Neural progenitor cell (in vitro differentiated cells): Measurements from ENCODE around the gene NPRL2. TPM values are rescaled to one million over a fixed set of nuclear protein-coding genes. Genes with fewer than 3 reads are reported as not detected.

Experiments used
- DNase-seq: peaks from one replicate; pipeline ENCODE4 v3.0.0-alpha.2; 2016; ENCODE audit warnings: low spot score
- H2AFZ ChIP-seq: fragments of 200-600 bp; sonication (generic); replicated peaks from 2 replicates; pipeline ENCODE4 v1.6.1; 2016; ENCODE audit warnings: antibody characterized with exemption
- H3F3A ChIP-seq: fragments of 200-600 bp; sonication (generic); 2 replicates; pipeline ENCODE4 v1.6.1; 2016; ENCODE audit warnings: antibody characterized with exemption, low read depth
- H3K27ac ChIP-seq: fragments of 200-600 bp; sonication (generic); 2 replicates; pipeline ENCODE4 v1.5.1; 2016; ENCODE audit warnings: mild to moderate bottlenecking
- H3K27me3 ChIP-seq: fragments of 200-600 bp; sonication (generic); 2 replicates; pipeline ENCODE4 v1.6.1; 2016; ENCODE audit warnings: mild to moderate bottlenecking, moderate library complexity
- H3K36me3 ChIP-seq: fragments of 200-600 bp; sonication (generic); 2 replicates; pipeline ENCODE4 v1.5.1; 2016
- H3K4me1 ChIP-seq: fragments of 200-600 bp; sonication (generic); 2 replicates; pipeline ENCODE4 v1.6.1; 2016; ENCODE audit warnings: mixed run types
- H3K4me2 ChIP-seq: fragments of 200-600 bp; sonication (generic); 2 replicates; pipeline ENCODE4 v1.6.1; 2016
- H3K4me3 ChIP-seq: fragments of 200-600 bp; sonication (generic); 2 replicates; pipeline ENCODE4 v1.5.1; 2016
- H3K79me2 ChIP-seq: fragments of 200-600 bp; sonication (generic); 2 replicates; pipeline ENCODE4 v1.6.1; 2016; ENCODE audit warnings: low read depth
- H3K9ac ChIP-seq: fragments of 200-600 bp; sonication (generic); 2 replicates; pipeline ENCODE4 v1.6.1; 2016
- H3K9me3 ChIP-seq: fragments of 200-600 bp; sonication (generic); 2 replicates; pipeline ENCODE4 v1.5.1; 2016; ENCODE audit warnings: low read depth
- H4K20me1 ChIP-seq: fragments of 200-600 bp; sonication (generic); 2 replicates; pipeline ENCODE4 v1.6.1; 2016; ENCODE audit warnings: low read depth
- H3K27ac Mint-ChIP-seq: 3 replicates; pipeline ENCODE4 v1.8.0; 2021; ENCODE audit warnings: mixed read lengths
- H3K27me3 Mint-ChIP-seq: 2 replicates; pipeline ENCODE4 v1.8.0; 2022; ENCODE audit warnings: low read depth, mild to moderate bottlenecking, inconsistent platforms, moderate library complexity, mixed read lengths; ENCODE audit not compliant: insufficient read depth
- H3K36me3 Mint-ChIP-seq: 3 replicates; pipeline ENCODE4 v1.8.0; 2021; ENCODE audit warnings: mixed read lengths
- H3K4me1 Mint-ChIP-seq: 3 replicates; pipeline ENCODE4 v1.8.0; 2021; ENCODE audit warnings: mixed read lengths
- H3K4me3 Mint-ChIP-seq: 3 replicates; pipeline ENCODE4 v1.8.0; 2021; ENCODE audit warnings: mild to moderate bottlenecking, moderate library complexity, mixed read lengths
- H3K9me3 Mint-ChIP-seq: 3 replicates; pipeline ENCODE4 v1.8.0; 2020; ENCODE audit warnings: mixed read lengths
- CTCF ChIP-seq: fragments of 200-600 bp; sonication (generic); IDR thresholded peaks from 2 replicates; pipeline ENCODE4 v1.5.1; 2017; ENCODE audit warnings: antibody characterized with exemption, mild to moderate bottlenecking
- EZH2 ChIP-seq: fragments of 200-600 bp; sonication (generic); IDR thresholded peaks from 2 replicates; pipeline ENCODE4 v1.6.1; 2017; ENCODE audit warnings: antibody characterized with exemption, mild to moderate bottlenecking, moderate library complexity
- EZH2phosphoT487 ChIP-seq: fragments of 200-600 bp; sonication (generic); IDR thresholded peaks from 2 replicates; pipeline ENCODE4 v1.6.1; 2017; ENCODE audit warnings: antibody characterized with exemption
- total RNA-seq: library from RNA; depleted of rRNA; stranded (reverse); fragments of >200 nt; gene quantifications from 2 replicates; pipeline ENCODE4 v1.2.3, GENCODE V29; 2015; ENCODE audit warnings: low replicate concordance

NPRL2 gene
- total RNA-seq, 1 donor from 2014 or later: 15.5 TPM

GRCh38 chr3:50340147-50340447 lies 10.5 kb downstream of the NPRL2 start:
- peaks cover 36% of the 10 kb centered on the region for H3K27me3 Mint-ChIP-seq
- Histone ChIP-seq H3K9ac (no peak overlapping the region), H3K4me3 (peak overlapping the region; percentile 40), H4K20me1 (peaks cover 16% of the 10 kb centered on the region), H3K9me3 (no peaks in the 10 kb centered on the region), H3K4me2 (peak overlapping the region; percentile 75), H3K79me2 (peaks cover 19% of the 10 kb centered on the region), H2AFZ (peak overlapping the region; percentile 78), H3F3A (peaks cover 23% of the 10 kb centered on the region), H3K27me3 (peaks cover 73% of the 10 kb centered on the region), H3K4me1 (peaks cover 25% of the 10 kb centered on the region), H3K27ac (no peak overlapping the region), H3K36me3 (no peaks in the 10 kb centered on the region)
- no peak for DNase-seq
- peaks cover 3% of the 10 kb centered on the region for H3K36me3 Mint-ChIP-seq
- H3K4me3 Mint-ChIP-seq: peak overlapping the region; percentile 74
- TF ChIP-seq EZH2phosphoT487 (no peak), EZH2 (no peak), CTCF (no peak)
- H3K27ac Mint-ChIP-seq: no peak overlapping the region
- H3K4me1 Mint-ChIP-seq: peaks cover 28% of the 10 kb centered on the region
- H3K9me3 Mint-ChIP-seq: no peaks in the 10 kb centered on the region

GRCh38 chr3:50339485-50340146 lies 11.0 kb downstream of the NPRL2 start:
- Histone ChIP-seq H3K9ac (no peak overlapping the region), H3K27me3 (peaks cover 69% of the 10 kb centered on the region), H3F3A (peaks cover 23% of the 10 kb centered on the region), H3K4me3 (no peak overlapping the region), H3K4me1 (peaks cover 25% of the 10 kb centered on the region), H3K36me3 (no peaks in the 10 kb centered on the region), H3K9me3 (no peaks in the 10 kb centered on the region), H4K20me1 (peaks cover 19% of the 10 kb centered on the region), H3K79me2 (peaks cover 24% of the 10 kb centered on the region), H2AFZ (no peak overlapping the region), H3K4me2 (peak overlapping the region; percentile 75), H3K27ac (no peak overlapping the region)
- DNase-seq: no peak
- peaks cover 3% of the 10 kb centered on the region for H3K36me3 Mint-ChIP-seq
- peak overlapping the region; percentile 74 for H3K4me3 Mint-ChIP-seq
- H3K27ac Mint-ChIP-seq: no peak overlapping the region
- no peaks in the 10 kb centered on the region for H3K9me3 Mint-ChIP-seq
- H3K27me3 Mint-ChIP-seq: peaks cover 36% of the 10 kb centered on the region
- H3K4me1 Mint-ChIP-seq: peaks cover 28% of the 10 kb centered on the region
- no peak for TF ChIP-seq EZH2phosphoT487
- TF ChIP-seq CTCF: no peak
- TF ChIP-seq EZH2: no peak

- Mint-ChIP-seq H3K9me3 (no peaks in the 10 kb centered on the region), H3K27me3 (peaks cover 30% of the 10 kb centered on the region), H3K4me3 (peak overlapping the region; percentile 98), H3K27ac (no peak overlapping the region), H3K4me1 (peaks cover 32% of the 10 kb centered on the region), H3K36me3 (peaks cover 3% of the 10 kb centered on the region)
- Histone ChIP-seq H3K4me2 (no peak overlapping the region), H3K4me3 (no peak overlapping the region), H3K9me3 (no peaks in the 10 kb centered on the region), H3K27me3 (peaks cover 62% of the 10 kb centered on the region), H3F3A (peaks cover 23% of the 10 kb centered on the region), H3K36me3 (no peaks in the 10 kb centered on the region), H3K9ac (no peak overlapping the region), H3K79me2 (peaks cover 30% of the 10 kb centered on the region), H4K20me1 (peaks cover 24% of the 10 kb centered on the region), H2AFZ (no peak overlapping the region), H3K4me1 (peaks cover 25% of the 10 kb centered on the region), H3K27ac (no peak overlapping the region)
- DNase-seq: no peak
- TF ChIP-seq CTCF: no peak
- TF ChIP-seq EZH2: no peak
- TF ChIP-seq EZH2phosphoT487: no peak
Observed at GRCh38 chr3:50338965-50339364, 11.6 kb downstream of the NPRL2 start.
